Keratinocyte (primary cell): ENCODE measurements around the gene EPHB1. TPM values are rescaled to one million over a fixed set of nuclear protein-coding genes. Genes with fewer than 3 reads are reported as not detected.

Experiments
- DNase-seq: peaks from one replicate; pipeline ENCODE4 v3.0.0-alpha.2; 2011; ENCODE audit warnings: low read depth, missing footprints, low spot score
- FAIRE-seq: peaks from 2 replicates; lab custom pipeline; 2011; peaks lifted over from hg19 to GRCh38; lab: Jason Lieb, UNC
- H2AFZ ChIP-seq: 2 replicates; pipeline ENCODE4 v1.6.0; 2012; ENCODE audit warnings: low read length, control low read depth, inconsistent platforms; ENCODE audit not compliant: control insufficient read depth
- H3K27ac ChIP-seq: 2 replicates; pipeline ENCODE4 v1.5.1; 2011; ENCODE audit warnings: low read length; ENCODE audit not compliant: control insufficient read depth, insufficient read depth
- H3K27me3 ChIP-seq: 3 replicates; pipeline ENCODE4 v1.6.0; 2011; ENCODE audit warnings: low read length; ENCODE audit not compliant: control insufficient read depth, insufficient read depth; ENCODE audit errors: extremely low read depth
- H3K36me3 ChIP-seq, 2 experiments: 2 replicates in 1 of 2; 3 replicates in 1 of 2; pipeline ENCODE4 v1.5.1; 2011; ENCODE audit warnings: low read length in 2 of 2, mild to moderate bottlenecking in 1 of 2; ENCODE audit not compliant: control insufficient read depth in 2 of 2, insufficient read depth in 2 of 2; ENCODE audit errors: extremely low read depth in 1 of 2
- H3K4me1 ChIP-seq: 3 replicates; pipeline ENCODE4 v1.5.1; 2011; ENCODE audit warnings: low read length; ENCODE audit not compliant: control insufficient read depth, insufficient read depth; ENCODE audit errors: extremely low read depth
- H3K4me2 ChIP-seq: 3 replicates; pipeline ENCODE4 v1.6.0; 2011; ENCODE audit warnings: low read depth, low read length; ENCODE audit not compliant: control insufficient read depth, insufficient read depth; ENCODE audit errors: extremely low read depth
- H3K4me3 ChIP-seq, 3 experiments: fragments of 200-600 bp in 1 of 3; sonication (generic) in 1 of 3; 2 replicates in 2 of 3; 3 replicates in 1 of 3; pipeline ENCODE4 v1.5.1; 2011 to 2016; ENCODE audit warnings: low read length in 3 of 3, mild to moderate bottlenecking in 3 of 3, control low read depth in 2 of 3, inconsistent platforms in 1 of 3, low read depth in 1 of 3, mixed read lengths in 1 of 3, mixed run types in 1 of 3, moderate library complexity in 1 of 3; ENCODE audit not compliant: control insufficient read depth in 2 of 3, insufficient read depth in 2 of 3; ENCODE audit errors: extremely low read depth in 1 of 3
- H3K79me2 ChIP-seq: 2 replicates; pipeline ENCODE4 v1.6.0; 2012; ENCODE audit warnings: low read length; ENCODE audit not compliant: control insufficient read depth, insufficient read depth
- H3K9ac ChIP-seq: 3 replicates; pipeline ENCODE4 v1.6.0; 2011; ENCODE audit warnings: low read length; ENCODE audit not compliant: control insufficient read depth, insufficient read depth; ENCODE audit errors: extremely low read depth
- H3K9me1 ChIP-seq: 3 replicates; pipeline ENCODE4 v1.6.0; 2011; ENCODE audit warnings: low read length; ENCODE audit not compliant: control insufficient read depth, insufficient read depth; ENCODE audit errors: extremely low read depth
- H3K9me3 ChIP-seq: 2 replicates; pipeline ENCODE4 v1.5.1; 2012; ENCODE audit warnings: low read depth, low read length; ENCODE audit not compliant: control insufficient read depth
- H4K20me1 ChIP-seq: 3 replicates; pipeline ENCODE4 v1.6.0; 2011; ENCODE audit warnings: low read length; ENCODE audit not compliant: control insufficient read depth, insufficient read depth; ENCODE audit errors: extremely low read depth
- EZH2 ChIP-seq: IDR thresholded peaks from one replicate; pipeline ENCODE4 v1.6.1; 2012; ENCODE audit warnings: inconsistent platforms, mild to moderate bottlenecking, low read length, moderate library complexity
- dilution Hi-C: fragments of 300-500 bp; cut with MboI; formaldehyde crosslinking; loops from one replicate; pipeline ENCODE4 v1.7.0; 2020; ENCODE audit warnings: low sequenced_read_pairs; ENCODE audit not compliant: extremely low pct_ligation_motif_present
- polyA plus RNA-seq, 5 experiments: library from polyadenylated mRNA; depleted of rRNA in 3 of 5; stranded (reverse) in 3 of 5; stranded (forward) in 1 of 5; unstranded in 1 of 5; fragments of >200 nt; gene quantifications; 1 replicate in 1 of 5; 2 replicates in 3 of 5; 3 replicates in 1 of 5; pipeline versions ENCODE4 v1.2.1 to v1.2.3, GENCODE V29; 2011 to 2012; ENCODE audit warnings: missing spikeins in 2 of 5, low read depth in 1 of 5, low replicate concordance in 1 of 5
- TF ChIP-seq, protein P1 (sequence below), 3 experiments: IDR thresholded peaks in 1 of 3; conservative IDR thresholded peaks in 1 of 3; optimal IDR thresholded peaks in 1 of 3; 2 replicates in 2 of 3; 3 replicates in 1 of 3; pipeline versions ENCODE3 to v1.5.1; 2011; ENCODE audit warnings: low read length in 3 of 3, mild to moderate bottlenecking in 3 of 3, moderate library complexity in 2 of 3, control low read depth in 1 of 3, inconsistent platforms in 1 of 3; ENCODE audit not compliant: insufficient read depth in 2 of 3; ENCODE audit errors: extremely low read depth in 1 of 3

EPHB1 gene
- polyA plus RNA-seq, 1 donor (not counting 4 experiments of a cell fraction or from before 2014, with no cell fraction given) = 0.01 TPM

DNA sequence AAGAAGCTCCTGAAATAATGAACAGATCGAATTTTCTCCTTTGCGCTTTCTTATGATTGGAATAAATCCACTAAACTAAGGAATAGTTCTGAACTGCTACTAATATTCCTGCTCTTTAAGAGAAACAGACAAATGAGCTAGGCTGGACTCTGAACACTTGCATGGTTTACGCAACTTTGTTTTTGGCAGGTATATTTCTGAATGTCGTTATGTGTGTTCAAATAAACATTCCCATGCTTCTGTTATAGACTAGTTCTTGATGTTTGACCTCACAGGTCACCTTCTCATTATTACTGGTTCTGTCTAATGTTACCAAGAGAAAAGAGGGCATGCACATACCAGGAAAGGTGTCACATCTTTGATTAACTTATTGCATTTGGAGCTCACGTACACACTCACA, 418.2 kb downstream of the EPHB1 start:
- dilution Hi-C loops = no loop called here
- Histone ChIP-seq H3K4me2 (no peak overlapping the region), H3K9me3 (no peaks in the 10 kb centered on the region), H3K4me1 (no peaks in the 10 kb centered on the region), H4K20me1 (no peaks in the 10 kb centered on the region), H3K27ac (no peak overlapping the region), H3K36me3 (no peaks in the 10 kb centered on the region), H3K79me2 (no peaks in the 10 kb centered on the region), H3K9ac (no peak overlapping the region), H3K27me3 (no peaks in the 10 kb centered on the region), H3K4me3 (no peak overlapping the region), H3K9me1 (no peaks in the 10 kb centered on the region), H2AFZ (no peak overlapping the region)
- no peak for FAIRE-seq
- TF ChIP-seq EZH2 = no peak
- TF ChIP-seq, protein P1, sequence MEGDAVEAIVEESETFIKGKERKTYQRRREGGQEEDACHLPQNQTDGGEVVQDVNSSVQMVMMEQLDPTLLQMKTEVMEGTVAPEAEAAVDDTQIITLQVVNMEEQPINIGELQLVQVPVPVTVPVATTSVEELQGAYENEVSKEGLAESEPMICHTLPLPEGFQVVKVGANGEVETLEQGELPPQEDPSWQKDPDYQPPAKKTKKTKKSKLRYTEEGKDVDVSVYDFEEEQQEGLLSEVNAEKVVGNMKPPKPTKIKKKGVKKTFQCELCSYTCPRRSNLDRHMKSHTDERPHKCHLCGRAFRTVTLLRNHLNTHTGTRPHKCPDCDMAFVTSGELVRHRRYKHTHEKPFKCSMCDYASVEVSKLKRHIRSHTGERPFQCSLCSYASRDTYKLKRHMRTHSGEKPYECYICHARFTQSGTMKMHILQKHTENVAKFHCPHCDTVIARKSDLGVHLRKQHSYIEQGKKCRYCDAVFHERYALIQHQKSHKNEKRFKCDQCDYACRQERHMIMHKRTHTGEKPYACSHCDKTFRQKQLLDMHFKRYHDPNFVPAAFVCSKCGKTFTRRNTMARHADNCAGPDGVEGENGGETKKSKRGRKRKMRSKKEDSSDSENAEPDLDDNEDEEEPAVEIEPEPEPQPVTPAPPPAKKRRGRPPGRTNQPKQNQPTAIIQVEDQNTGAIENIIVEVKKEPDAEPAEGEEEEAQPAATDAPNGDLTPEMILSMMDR (optimal IDR thresholded peaks at IDR 0.05 in 1 of 3, IDR thresholded peaks at IDR 0.05 in 1 of 3, conservative IDR thresholded peaks at IDR 0.05 in 1 of 3; ENCODE audit: extremely low read depth in 1 of 3, insufficient read depth in 2 of 3, low read length in 3 of 3) = no peak
- DNase-seq = no peak

DNA sequence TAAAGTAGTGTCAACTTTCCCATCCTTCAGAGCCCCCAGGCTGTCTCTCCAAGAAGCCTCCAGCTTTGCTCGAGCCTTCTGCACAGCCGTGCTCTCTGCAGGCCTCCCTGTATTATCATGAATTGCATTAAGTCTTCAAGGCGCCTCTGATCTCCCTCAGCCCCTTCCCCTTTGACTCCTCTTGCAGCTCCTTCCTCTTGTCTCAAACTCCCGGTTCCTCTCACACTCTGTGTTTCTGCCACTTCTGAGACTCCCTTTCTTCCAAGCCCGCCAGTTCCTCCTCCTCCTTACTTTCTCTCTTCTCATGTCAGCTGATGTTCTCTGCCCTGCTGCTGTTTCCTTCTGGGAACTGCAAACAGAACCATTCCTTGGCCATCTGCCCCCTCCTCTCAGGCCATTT, 418.8 kb downstream of the EPHB1 start:
- H3K79me2 ChIP-seq = no peaks in the 10 kb centered on the region
- no peaks in the 10 kb centered on the region for H3K36me3 ChIP-seq
- DNase-seq = no peak
- TF ChIP-seq EZH2 = no peak
- TF ChIP-seq, protein P1 (optimal IDR thresholded peaks at IDR 0.05 in 1 of 3, IDR thresholded peaks at IDR 0.05 in 1 of 3, conservative IDR thresholded peaks at IDR 0.05 in 1 of 3; ENCODE audit: extremely low read depth in 1 of 3, insufficient read depth in 2 of 3, low read length in 3 of 3) = no peak
- no peak overlapping the region for H3K4me3 ChIP-seq
- no peak for FAIRE-seq
- H3K27me3 ChIP-seq = no peaks in the 10 kb centered on the region
- dilution Hi-C loops = no loop called here
- no peaks in the 10 kb centered on the region for H3K9me1 ChIP-seq
- H3K4me2 ChIP-seq = no peak overlapping the region
- H3K4me1 ChIP-seq = no peaks in the 10 kb centered on the region
- no peak overlapping the region for H3K9ac ChIP-seq
- no peaks in the 10 kb centered on the region for H3K9me3 ChIP-seq
- no peak overlapping the region for H3K27ac ChIP-seq
- H4K20me1 ChIP-seq = no peaks in the 10 kb centered on the region
- no peak overlapping the region for H2AFZ ChIP-seq
